SH-SY5Y (cell line): ENCODE results near the gene IGDCC3.

ENCODE experiments used
- GATA2 ChIP-seq: IDR thresholded peaks from 2 replicates; pipeline ENCODE4 v1.6.1; 2011; ENCODE audit warnings: mild to moderate bottlenecking, low read depth, low read length
- GATA3 ChIP-seq: IDR thresholded peaks from 2 replicates; pipeline ENCODE4 v1.6.1; 2011; ENCODE audit warnings: low read depth, mild to moderate bottlenecking, low read length, moderate library complexity

IGDCC3 gene

DNA sequence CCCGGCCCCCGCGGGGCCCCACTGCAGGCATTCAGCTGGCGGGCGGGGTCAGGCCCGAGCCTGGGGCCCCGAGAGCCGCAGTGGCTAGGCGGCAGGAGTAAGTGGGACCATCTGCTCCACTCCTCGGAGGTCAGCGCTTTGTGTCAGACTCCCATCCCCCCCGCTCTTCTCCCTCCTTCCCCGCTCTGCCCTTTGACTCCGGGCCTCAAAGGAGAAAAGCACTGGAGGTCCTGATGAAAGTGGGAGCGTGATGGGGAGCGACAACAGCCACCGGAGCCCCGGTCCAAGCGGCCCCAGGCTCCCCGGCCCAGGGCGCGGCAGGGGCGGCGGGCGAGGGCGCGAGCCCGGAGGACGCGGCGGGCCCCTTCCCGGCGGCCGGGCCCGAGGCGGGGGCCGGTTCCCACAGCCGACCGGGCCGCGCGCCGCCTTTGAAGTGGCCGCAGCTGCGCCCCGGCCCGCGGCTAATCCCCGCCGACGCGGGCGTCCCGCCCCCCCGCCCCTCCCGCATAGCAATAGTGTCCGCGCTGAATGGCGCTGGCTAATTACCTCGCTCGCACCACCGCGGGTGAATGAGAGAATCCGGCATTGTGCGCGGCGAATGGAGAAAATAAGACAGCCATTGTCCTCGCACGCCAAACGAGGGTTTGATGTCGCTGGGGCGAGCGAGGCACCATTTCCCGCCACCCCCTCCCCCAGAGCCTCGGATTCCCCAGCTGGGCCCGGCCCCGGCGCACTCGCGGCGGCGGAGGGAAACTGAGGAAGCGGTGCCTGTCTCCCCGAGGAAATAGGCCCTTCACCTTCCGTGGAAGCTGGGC lies 22.4 kb downstream of the IGDCC3 start:
- no peak for TF ChIP-seq GATA2
- no peak for TF ChIP-seq GATA3

DNA sequence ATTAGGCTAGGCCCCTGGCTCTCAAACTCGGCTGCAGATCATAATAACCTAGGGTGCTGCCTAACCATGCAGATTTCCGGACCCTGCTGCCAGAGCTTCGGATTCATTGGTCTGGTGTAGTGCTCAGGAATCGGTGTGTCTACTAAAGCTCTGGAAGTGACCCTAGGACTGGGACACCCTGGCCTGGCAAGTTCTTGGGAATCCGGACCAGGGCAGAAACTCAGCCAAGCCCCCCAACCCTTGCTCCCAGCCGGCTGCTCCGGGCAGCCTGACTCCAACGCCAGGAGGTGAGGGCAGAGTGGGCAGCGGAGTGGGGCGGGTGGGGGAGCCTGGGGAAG lies 23.0 kb downstream of the IGDCC3 start:
- TF ChIP-seq GATA2 (no peak), GATA3 (no peak)

DNA sequence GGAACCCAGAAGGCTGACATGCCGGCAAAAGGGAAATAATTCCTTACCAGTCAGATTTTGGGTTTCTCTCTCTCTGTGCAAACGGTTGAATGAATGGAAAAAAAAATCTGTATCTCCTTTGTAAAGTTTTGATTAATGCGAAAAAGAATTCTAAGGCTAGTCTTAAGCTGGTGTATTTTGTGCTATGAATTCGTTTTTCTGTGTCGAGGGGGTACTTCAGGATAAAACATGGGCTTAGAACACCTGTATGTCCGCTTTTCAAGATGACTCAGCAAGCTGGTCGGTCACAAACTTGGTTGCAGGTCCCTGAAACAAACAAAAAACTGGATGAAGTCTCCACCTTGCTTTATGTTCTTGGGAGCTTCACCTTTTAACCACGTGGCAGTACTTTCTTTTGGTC lies 28.5 kb downstream of the IGDCC3 start:
- TF ChIP-seq GATA3, result no peak
- no peak for TF ChIP-seq GATA2

DNA sequence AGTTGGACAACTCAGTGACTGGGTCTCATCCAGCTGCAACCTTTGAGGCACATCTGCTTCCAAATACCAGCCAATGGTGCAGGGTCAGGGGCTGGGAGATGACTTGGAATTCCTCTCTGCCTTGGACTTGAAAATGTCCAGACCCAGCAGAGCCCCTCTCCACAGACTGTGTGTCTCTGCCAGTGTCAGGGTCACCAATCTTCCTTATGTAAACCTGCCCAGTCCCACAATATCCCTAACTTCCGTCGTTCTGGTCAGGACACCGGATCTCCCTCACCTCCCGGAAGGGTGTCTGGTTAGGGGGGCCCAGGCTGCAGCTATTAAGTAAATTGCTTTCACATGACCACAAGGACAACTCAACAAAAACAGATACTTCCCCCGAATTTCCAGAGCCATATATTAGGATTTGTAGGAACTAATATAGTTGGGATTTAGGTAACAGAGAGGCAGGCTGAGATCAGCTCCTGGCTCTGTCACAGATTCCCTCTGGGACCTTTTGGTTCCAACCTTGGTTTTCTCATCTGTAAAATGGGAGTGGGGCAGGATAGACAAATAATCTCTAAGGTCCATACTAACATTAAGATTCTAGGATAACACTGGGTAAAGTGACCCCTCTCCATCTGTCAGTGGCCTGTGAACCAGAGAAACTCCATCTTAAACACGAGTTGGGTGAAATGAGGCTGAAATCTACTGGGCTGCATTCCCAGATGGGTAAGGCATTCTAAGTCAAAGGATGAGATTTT lies 30.8 kb downstream of the IGDCC3 start:
- TF ChIP-seq GATA3, result no peak

DNA sequence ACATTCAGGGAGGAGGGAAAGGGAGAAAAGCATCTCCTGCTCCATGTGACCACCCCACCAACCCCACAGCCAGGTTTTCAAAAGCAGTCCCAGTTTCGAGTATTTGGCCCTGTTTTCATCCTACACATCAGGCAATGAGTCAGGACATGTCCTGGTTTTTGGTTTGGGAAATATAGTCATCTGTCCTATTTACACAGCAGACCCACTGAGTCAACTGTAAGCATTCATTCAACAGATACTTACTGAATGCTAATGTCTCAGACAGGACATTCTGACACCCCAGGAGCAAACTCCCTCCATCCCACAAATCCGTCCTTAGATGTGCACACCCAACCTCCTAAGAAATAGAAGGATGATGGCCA lies 32.9 kb downstream of the IGDCC3 start:
- no peak for TF ChIP-seq GATA3
- TF ChIP-seq GATA2, result no peak

DNA sequence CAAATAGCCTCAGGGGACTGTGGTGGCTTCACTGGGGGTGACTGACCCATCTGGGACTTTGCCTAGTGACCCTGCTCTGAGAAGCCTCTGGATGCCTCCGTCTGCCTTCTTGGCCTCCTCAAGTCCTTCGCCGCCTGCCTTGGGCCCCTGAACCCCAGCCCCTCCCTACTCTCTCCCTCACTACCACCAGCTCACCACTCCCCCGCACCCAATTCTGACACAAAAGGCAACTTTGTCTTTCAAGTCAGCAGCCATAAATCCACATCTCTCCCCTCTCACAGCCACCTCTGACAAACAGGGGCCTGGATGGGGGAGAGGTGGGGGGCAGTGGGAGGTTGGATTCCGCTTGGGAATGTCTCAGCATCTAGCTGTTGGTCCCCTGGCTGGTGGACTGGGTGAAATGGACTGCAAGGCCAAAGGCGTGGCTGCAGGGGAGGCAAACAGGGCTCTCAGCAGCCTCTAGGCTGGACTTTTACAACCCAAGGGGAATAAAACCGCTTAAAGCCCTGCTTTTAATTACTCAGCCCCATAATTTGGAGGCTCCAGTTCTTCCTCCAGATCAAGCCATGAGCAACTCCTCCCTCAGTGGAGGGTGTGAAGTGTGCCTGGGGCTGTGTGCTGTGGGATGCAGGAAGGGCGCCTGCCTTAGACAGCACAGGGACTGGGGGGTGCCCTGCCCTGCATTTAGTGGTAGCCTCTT lies 33.4 kb downstream of the IGDCC3 start:
- no peak for TF ChIP-seq GATA2
- no peak for TF ChIP-seq GATA3

DNA sequence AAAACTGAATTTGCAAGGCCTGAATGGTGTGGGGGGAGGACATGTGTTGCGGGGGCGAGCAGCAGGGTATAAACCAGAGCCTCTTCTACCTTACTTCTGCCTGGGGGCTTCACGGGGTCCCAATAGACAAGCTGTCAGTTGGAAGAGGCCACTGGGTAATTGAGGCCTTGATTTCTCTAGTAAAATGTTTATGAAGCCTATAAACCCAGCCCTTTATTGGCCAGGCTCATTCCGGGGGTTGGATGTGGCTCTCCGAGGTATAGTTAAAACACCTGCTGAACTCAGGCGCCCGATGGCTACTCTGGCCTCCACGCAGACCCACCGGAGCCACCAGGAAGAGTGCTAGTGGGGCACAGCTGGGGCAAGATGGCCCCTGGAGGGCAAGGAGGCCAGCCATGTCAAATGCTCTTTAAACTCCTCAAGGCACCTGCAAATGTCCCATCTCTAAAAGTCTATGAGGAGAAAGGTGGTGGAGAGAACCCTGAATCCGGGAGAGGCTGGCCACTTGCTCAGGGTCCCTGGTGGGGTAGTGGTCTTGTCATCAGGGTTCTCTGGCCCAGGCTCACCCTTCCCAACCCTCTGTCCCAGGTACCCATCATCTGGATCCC lies 34.3 kb downstream of the IGDCC3 start:
- no peak for TF ChIP-seq GATA2
- no peak for TF ChIP-seq GATA3

DNA sequence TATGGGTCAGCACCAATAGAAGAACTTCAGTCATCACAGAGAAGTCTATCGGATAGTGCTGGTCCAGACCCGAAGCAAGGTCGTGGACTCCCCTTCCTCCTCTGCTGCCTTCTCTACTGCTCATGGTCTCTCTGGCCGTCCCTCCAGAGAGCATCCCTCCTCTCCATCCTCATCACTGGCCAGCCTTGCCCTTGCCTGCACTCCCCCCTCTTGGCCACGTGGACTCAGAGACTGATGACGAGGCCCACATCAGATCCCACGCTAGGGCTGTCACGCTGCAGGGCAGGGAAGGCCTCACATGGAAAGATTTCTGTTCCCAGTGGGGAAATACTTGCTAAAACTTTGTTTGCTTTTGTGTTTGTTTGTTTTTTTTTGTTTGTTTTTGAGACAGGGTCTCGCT lies 35.3 kb downstream of the IGDCC3 start:
- TF ChIP-seq GATA3, result no peak
- TF ChIP-seq GATA2, result no peak

DNA sequence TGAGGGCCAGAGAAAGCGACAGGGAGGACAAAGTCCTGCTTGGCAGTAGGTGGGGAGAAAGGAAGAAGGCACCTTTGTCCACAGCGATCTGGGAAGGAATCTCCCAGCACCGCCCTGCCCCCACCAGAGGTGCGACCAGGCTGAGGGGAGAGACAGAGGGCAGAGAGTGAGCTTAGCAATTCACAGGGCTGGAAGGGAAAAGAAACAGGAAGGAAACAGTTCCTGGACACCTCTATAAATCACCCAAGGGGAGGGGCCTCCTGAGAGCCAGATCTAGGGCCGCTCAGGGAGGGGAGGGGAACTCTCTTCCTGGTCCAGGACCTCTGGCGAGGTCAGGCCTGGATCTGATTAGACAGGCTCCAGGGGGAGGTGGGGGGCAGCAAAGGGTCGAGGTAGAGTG lies 37.9 kb downstream of the IGDCC3 start:
- TF ChIP-seq GATA3, result no peak

DNA sequence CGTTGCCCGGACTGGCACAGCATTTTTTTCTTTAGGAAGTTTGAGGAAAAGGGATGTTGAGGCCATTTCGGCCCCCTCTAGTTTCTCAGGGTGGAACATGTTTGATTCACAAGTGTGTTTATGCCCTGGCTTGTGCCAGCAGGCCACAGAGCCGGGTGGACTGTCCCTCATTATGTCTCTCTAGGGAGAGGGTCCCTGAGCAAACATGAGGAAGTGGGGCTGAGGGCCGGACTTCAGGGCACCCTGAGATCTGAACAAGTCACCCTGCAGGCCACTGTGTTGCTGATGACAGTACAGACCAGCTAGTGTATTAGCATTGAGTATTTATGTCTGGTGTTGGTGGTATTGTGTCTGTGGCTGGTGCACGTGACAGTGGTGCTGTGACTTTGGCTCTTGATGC lies 38.4 kb downstream of the IGDCC3 start:
- TF ChIP-seq GATA2 (no peak), GATA3 (no peak)

DNA sequence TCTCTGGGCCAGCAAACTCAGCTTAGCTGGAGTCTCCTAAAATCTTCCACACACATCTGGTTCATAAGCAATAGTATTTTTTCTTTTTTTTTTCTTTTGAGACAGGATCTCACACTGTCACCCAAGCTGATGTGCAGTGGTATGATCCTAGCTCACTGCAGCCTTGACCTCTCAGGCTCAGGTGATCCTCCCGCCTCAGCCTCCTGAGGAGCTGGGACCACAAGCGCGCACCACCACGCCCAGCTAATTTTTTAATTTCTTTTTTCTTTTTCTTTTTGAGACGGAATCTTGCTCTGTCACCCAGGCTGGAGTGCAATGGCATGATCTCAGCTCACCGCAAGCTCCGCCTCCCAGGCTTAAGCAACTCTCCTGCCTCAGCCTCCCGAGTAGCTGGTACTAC lies 39.0 kb downstream of the IGDCC3 start:
- TF ChIP-seq GATA2, result no peak

DNA sequence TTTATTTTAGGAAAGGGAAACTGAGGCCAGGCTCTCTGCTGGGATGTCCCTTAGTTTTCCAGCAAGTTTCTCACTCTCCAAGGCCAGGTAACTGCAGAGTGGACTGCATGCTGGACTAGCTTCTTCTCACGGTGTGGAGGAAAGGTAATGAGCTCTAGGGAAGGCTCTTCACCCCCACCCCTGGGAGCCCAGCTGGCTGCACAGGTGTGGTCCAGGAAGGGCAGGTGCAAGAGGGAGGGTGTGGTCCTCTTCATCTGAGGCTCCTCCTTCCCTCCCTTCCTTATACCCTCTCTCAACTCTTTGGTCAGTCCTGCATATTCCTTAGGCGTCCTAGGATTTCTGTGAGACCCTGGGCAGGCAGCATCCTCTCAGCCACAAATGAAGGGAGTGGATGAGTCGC lies 39.4 kb downstream of the IGDCC3 start:
- no peak for TF ChIP-seq GATA2
- TF ChIP-seq GATA3, result no peak

DNA sequence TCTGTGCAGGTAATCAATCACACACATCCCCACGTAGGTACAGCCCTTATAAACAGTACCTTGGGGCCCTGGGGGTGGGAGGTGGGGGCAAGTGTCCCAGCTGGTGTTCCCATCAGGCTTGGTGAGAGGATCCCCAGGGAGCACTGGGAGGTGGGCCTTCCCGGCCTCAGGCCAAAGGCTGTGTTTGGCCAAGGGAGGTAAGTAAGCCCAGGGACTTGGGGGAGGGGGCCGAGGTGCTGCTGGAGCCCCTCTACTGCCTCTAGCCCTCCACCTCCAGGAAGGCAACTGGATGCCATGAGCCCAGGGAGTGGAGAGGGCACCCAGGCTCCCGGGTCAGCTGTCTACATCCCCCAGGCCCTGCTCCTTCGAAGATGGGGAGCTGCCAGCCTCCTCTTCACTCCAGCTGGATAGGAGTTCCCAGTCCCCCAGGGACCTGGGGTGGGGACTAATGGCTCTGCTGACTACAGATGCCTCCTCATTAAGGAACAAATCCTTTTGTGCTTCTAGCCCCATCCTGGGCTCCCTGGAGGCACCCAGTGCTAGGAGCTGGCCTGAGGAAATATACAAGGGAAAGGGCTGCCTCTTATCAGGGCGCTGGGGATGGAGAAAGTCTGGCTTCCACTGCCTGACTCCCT lies 40.2 kb downstream of the IGDCC3 start:
- no peak for TF ChIP-seq GATA2
- no peak for TF ChIP-seq GATA3

DNA sequence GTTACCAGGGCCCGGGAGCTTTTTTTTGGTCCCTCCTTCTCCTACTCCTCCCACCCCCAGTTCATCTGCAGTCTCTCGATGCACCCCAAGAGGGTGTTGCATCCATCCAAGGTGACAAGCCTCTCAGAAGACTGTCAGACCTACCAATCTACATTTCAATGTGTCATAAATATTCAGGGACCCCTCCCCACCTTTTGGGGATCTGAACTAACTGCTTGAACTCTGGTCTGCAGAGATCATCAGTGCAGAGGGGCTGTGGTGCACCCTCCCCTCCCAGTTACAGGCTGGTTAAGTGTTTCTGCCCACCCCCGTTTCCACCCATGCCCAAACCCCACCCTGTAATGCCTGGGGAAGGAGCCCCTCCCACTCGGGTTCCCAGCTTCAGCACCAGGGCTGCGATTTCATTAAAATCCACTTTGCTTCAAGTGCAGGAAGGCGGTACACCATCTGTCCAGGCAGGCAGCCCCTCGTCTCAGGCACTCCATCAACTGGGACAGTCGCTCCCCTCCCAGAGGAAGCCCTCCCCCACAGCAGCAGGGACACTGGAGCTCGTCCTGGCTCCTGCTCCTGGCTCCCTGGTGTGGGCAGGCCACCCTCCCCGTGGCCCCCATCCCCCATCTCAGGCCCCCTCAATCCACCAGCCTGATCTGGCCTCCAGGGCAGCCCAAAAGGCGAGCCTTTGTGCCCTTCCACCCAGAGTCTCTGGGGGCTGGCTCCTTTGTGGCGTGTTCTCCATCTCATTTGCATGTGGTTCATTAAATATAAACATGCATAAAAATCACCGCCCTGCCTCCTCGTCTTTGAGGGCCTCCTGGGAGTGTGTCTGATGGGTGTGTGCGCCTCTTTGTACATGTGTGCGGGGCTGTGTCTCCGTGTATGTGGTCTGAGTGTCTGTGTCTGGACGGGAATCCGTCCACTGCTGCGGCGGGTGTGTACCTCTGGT lies 41.0 kb downstream of the IGDCC3 start:
- no peak for TF ChIP-seq GATA2
